ENCODE data around the gene CYP2U1. TPM values are rescaled to one million over a fixed set of nuclear protein-coding genes. Genes with fewer than 3 reads are reported as not detected.
"Not testable (repeated sequence)": the region's sequence is repeated elsewhere in the genome, so short reads cannot be mapped to it uniquely, and the experiment has no call there.

CYP2U1 gene
- total RNA-seq, 4 donors from 2014 or later, result 9.2 to 15.6 (median 14.4) TPM

GRCh38 chr4:107902715-107903114 lies 28.6 kb upstream of the CYP2U1 start:
- no peak for DNase-seq (ENCODE audit: low spot score)
- no peak for ATAC-seq (ENCODE audit: low FRiP score)
- no peak for TF ChIP-seq CTCF (IDR thresholded peaks at IDR 0.05)

- not testable (repeated sequence) for DNase-seq (ENCODE audit: low spot score); ATAC-seq (ENCODE audit: low FRiP score)
Measured at GRCh38 chr4:107905082-107905481, 26.3 kb upstream of the CYP2U1 start.

- ATAC-seq (ENCODE audit: low FRiP score), result no peak
- no peak for DNase-seq (ENCODE audit: low spot score)
- TF ChIP-seq CTCF (IDR thresholded peaks at IDR 0.05), result no peak
Measured at GRCh38 chr4:107906458-107907100, 24.8 kb upstream of the CYP2U1 start.

GRCh38 chr4:107908377-107908776 lies 23.0 kb upstream of the CYP2U1 start:
- TF ChIP-seq CTCF (IDR thresholded peaks at IDR 0.05), result no peak
- DNase-seq (ENCODE audit: low spot score) (no peak), ATAC-seq (ENCODE audit: low FRiP score) (no peak)

GRCh38 chr4:107913283-107913899 lies 18.0 kb upstream of the CYP2U1 start:
- TF ChIP-seq CTCF (IDR thresholded peaks at IDR 0.05), result peak in 2 of 3 donors; percentile 27 to 87
- DNase-seq (ENCODE audit: low spot score) (no peak), ATAC-seq (ENCODE audit: low FRiP score) (peak; percentile 66)

GRCh38 chr4:107915220-107915619 lies 16.1 kb upstream of the CYP2U1 start:
- TF ChIP-seq CTCF (IDR thresholded peaks at IDR 0.05), result no peak
- ATAC-seq (ENCODE audit: low FRiP score) (no peak), DNase-seq (ENCODE audit: low spot score) (no peak)

GRCh38 chr4:107916623-107917022 lies 14.7 kb upstream of the CYP2U1 start:
- no peak for DNase-seq (ENCODE audit: low spot score)
- TF ChIP-seq CTCF (IDR thresholded peaks at IDR 0.05), result no peak

More at GRCh38 chr4:107916623-107917022, 14.7 kb upstream of the CYP2U1 start:
- no peak for ATAC-seq (ENCODE audit: low FRiP score)
